KBM-7 (cell line): ENCODE data around the gene LMO1.

ENCODE experiments used
- DNase-seq: peaks from one replicate; pipeline ENCODE4 v3.0.0-alpha.2; 2015
- in situ Hi-C: fragments of 300-500 bp; cut with MboI; formaldehyde crosslinking; loops from 2 replicates; pipeline ENCODE4 v1.14.3; 2020; ENCODE audit warnings: low sequenced_read_pairs, low pct_unique_long_range_greater_than_20kb, mixed read lengths

The LMO1 gene

GRCh38 chr11:8267831-8268529 is 4.3 kb upstream of the LMO1 start:
- no peak for DNase-seq
- in situ Hi-C loops: no loop called here

GRCh38 chr11:8267280-8267679 is 3.6 kb upstream of the LMO1 start:
- in situ Hi-C loops: no loop called here
- no peak for DNase-seq

GRCh38 chr11:8266246-8267241 is 2.9 kb upstream of the LMO1 start:
- in situ Hi-C loops: no loop called here
- DNase-seq: no peak

GRCh38 chr11:8265681-8266241 is 2.1 kb upstream of the LMO1 start:
- in situ Hi-C loops: no loop called here
- no peak for DNase-seq

GRCh38 chr11:8263109-8263768 is 439 bp downstream of the LMO1 start:
- in situ Hi-C loops: no loop called here
- DNase-seq: no peak

GRCh38 chr11:8262552-8263108 is 1.0 kb downstream of the LMO1 start:
- DNase-seq: peak; percentile 47
- in situ Hi-C loops: no loop called here

GRCh38 chr11:8261921-8262551 is 1.6 kb downstream of the LMO1 start:
- in situ Hi-C loops: no loop called here
- DNase-seq: no peak

GRCh38 chr11:8261291-8261690 is 2.4 kb downstream of the LMO1 start:
- DNase-seq: no peak
- in situ Hi-C loops: no loop called here

- no peak for DNase-seq
- in situ Hi-C loops: no loop called here
These were observed 3.3 kb downstream of the LMO1 start for GRCh38 chr11:8260202-8260966.

GRCh38 chr11:8259306-8259959 is 4.2 kb downstream of the LMO1 start:
- peak; percentile 39 for DNase-seq
- in situ Hi-C loops: no loop called here

- no peak for DNase-seq
- in situ Hi-C loops: no loop called here
These were observed 4.9 kb downstream of the LMO1 start for GRCh38 chr11:8258784-8259183.

- in situ Hi-C loops: no loop called here
- DNase-seq: peak; percentile 53
These were observed 5.4 kb downstream of the LMO1 start for GRCh38 chr11:8258289-8258688.

GRCh38 chr11:8257003-8257664 is 6.5 kb downstream of the LMO1 start:
- no peak for DNase-seq
- in situ Hi-C loops: no loop called here

- DNase-seq: no peak
- in situ Hi-C loops: no loop called here
These were observed 7.2 kb downstream of the LMO1 start for GRCh38 chr11:8256271-8257002.

- in situ Hi-C loops: no loop called here
- DNase-seq: no peak
These were observed 10.1 kb downstream of the LMO1 start for GRCh38 chr11:8253566-8253965.

- DNase-seq: no peak
- in situ Hi-C loops: no loop called here
These were observed 10.7 kb downstream of the LMO1 start for GRCh38 chr11:8252946-8253345.

GRCh38 chr11:8252388-8252787 is 11.3 kb downstream of the LMO1 start:
- in situ Hi-C loops: no loop called here
- no peak for DNase-seq
